ENCODE measurements around the gene CTPS2. TPM values are rescaled to one million over a fixed set of nuclear protein-coding genes. Genes with fewer than 3 reads are reported as not detected.

CTPS2 gene
- total and polyA plus RNA-seq, 10 of the 15 experiments (the other 5 are each of a cell fraction or from before 2014, with no cell fraction given) = 5.9 to 17.8 (median 14.2) TPM

DNA sequence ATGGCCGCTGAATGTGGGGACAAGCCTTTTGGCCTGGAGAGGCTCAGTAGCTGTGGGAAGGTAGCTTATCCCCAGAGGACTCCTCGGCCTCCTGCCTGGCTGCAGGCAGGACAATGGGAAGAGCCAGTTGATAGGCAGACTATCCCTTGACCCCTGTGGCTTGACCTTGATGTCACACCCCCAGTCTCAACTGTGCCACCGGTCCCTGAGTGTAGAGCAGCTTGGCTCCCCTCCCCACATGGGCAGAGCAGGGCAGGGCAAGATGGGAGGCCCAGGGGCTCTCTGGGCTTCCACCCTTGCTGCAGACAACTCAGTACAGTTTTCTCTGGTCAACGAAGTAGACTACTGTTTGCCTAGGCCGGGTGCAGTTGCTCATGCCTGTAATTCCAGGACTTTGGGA is 32.6 kb upstream of the CTPS2 start:
- Histone ChIP-seq H3K9ac (ENCODE audit: control insufficient read depth, insufficient read depth, low read length) (no peak overlapping the region), H3K4me2 (ENCODE audit: control insufficient read depth, insufficient read depth) (no peak overlapping the region), H3K27ac (ENCODE audit: control insufficient read depth, insufficient read depth) (no peak overlapping the region), H3K36me3 (ENCODE audit: control insufficient read depth in 2 of 2, insufficient read depth in 2 of 2, low read length in 1 of 2) (peaks cover 7 to 14% of the 10 kb centered on the region in 2 experiments; a peak in 3 of 4 replicates), H3K4me1 (ENCODE audit: control insufficient read depth, insufficient read depth, low read length) (no peaks in the 10 kb centered on the region), H3K27me3 (replicated peaks in 1 of 2; ENCODE audit: control insufficient read depth in 2 of 2, insufficient read depth in 2 of 2, low read length in 1 of 2) (no peaks in the 10 kb centered on the region), H3K79me2 (ENCODE audit: control insufficient read depth, insufficient read depth, low read length) (no peaks in the 10 kb centered on the region), H4K20me1 (ENCODE audit: control insufficient read depth, insufficient read depth) (no peaks in the 10 kb centered on the region; the same call in 1 of the 2 replicates), H2AFZ (ENCODE audit: control insufficient read depth, low read depth, low read length) (no peak overlapping the region), H3K9me3 (replicated peaks; ENCODE audit: control insufficient read depth, insufficient read depth, low read length) (no peaks in the 10 kb centered on the region), H3K4me3 (no peak overlapping the region)
- ChIA-PET POLR2A (no interaction called here), SMC1A (ENCODE audit: uncharacterized antibody, unreplicated experiment) (no interaction called here), CTCF (no interaction called here), RAD21 (ENCODE audit: unreplicated experiment) (no interaction called here)
- 94% methylated on average over 5 of the region's 5 CpGs for WGBS (ENCODE audit: insufficient coverage, insufficient replicate concordance, low lambda C conversion rate, missing lambda C conversion rate)
- DNase-seq (ENCODE audit: low read depth, low spot score) = no peak
- TF ChIP-seq, protein P1, sequence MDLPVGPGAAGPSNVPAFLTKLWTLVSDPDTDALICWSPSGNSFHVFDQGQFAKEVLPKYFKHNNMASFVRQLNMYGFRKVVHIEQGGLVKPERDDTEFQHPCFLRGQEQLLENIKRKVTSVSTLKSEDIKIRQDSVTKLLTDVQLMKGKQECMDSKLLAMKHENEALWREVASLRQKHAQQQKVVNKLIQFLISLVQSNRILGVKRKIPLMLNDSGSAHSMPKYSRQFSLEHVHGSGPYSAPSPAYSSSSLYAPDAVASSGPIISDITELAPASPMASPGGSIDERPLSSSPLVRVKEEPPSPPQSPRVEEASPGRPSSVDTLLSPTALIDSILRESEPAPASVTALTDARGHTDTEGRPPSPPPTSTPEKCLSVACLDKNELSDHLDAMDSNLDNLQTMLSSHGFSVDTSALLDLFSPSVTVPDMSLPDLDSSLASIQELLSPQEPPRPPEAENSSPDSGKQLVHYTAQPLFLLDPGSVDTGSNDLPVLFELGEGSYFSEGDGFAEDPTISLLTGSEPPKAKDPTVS (IDR thresholded peaks at IDR 0.05; ENCODE audit: low read depth, low read length) = no peak
- no peak for TF ChIP-seq DPF2 (IDR thresholded peaks at IDR 0.05)
- intact Hi-C loops (cut with micrococcal nuclease; ENCODE audit: unreplicated experiment) (no loop called here), in situ Hi-C loops (cut with MboI) (no loop called here)
- ATAC-seq = no peak
- BruUV-seq (replicated peaks) = no TSS peak
- FAIRE-seq = no peak

DNA sequence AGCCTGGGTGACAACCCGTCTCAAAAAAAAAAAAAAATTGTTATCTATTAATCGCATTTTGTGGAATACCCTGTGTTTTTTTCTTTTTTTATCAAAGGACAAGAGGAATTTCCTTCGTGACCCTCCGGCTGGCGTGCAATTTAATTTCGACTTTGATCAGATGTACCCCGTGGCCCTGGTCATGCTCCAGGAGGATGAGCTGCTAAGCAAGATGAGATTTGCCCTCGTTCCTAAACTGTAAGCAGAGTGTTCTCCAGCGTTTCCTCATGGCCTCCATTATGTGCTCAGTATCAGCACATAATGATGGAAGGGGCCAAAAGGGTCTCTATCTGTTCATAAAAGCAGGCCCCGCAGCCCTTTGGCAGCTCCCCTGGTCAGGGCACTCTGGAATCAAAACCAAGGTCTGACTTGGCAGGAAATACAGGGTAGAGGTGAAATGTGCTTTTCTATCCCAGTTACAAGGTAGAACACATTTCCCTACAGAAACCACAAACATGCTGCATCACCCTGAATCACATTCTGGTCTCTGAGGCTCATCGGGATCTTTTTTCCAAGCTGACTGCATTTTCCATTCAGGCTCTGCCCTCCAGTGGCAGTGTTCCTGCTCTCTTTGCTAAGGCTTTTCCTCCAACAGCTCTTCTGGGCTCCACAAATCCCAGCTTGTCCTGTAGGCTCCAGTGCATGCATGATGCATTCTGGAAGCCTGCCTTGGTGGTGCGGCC is 31.3 kb upstream of the CTPS2 start:
- no peak overlapping the region for H3K27ac ChIP-seq (ENCODE audit: control insufficient read depth, insufficient read depth)
- intact Hi-C loops (cut with micrococcal nuclease; ENCODE audit: unreplicated experiment) (no loop called here), in situ Hi-C loops (cut with MboI) (no loop called here)
- no peak overlapping the region for H2AFZ ChIP-seq (ENCODE audit: control insufficient read depth, low read depth, low read length)
- H3K4me1 ChIP-seq (ENCODE audit: control insufficient read depth, insufficient read depth, low read length) = no peaks in the 10 kb centered on the region
- ChIA-PET RAD21 (ENCODE audit: unreplicated experiment) (no interaction called here), CTCF (no interaction called here), POLR2A (no interaction called here), SMC1A (ENCODE audit: uncharacterized antibody, unreplicated experiment) (no interaction called here)
- H3K27me3 ChIP-seq (replicated peaks in 1 of 2; ENCODE audit: control insufficient read depth in 2 of 2, insufficient read depth in 2 of 2, low read length in 1 of 2) = no peaks in the 10 kb centered on the region
- FAIRE-seq = no peak
- no TSS peak for BruUV-seq (replicated peaks)
- H3K79me2 ChIP-seq (ENCODE audit: control insufficient read depth, insufficient read depth, low read length) = no peaks in the 10 kb centered on the region
- H3K9me3 ChIP-seq (replicated peaks; ENCODE audit: control insufficient read depth, insufficient read depth, low read length) = no peaks in the 10 kb centered on the region
- no peak for TF ChIP-seq TCF12 (IDR thresholded peaks at IDR 0.05; ENCODE audit: low read depth, low read length)
- TF ChIP-seq EED (IDR thresholded peaks at IDR 0.05; ENCODE audit: low read depth) = no peak
- TF ChIP-seq PML (IDR thresholded peaks at IDR 0.05; ENCODE audit: low read length) = no peak
- H3K9ac ChIP-seq (ENCODE audit: control insufficient read depth, insufficient read depth, low read length) = no peak overlapping the region
- H4K20me1 ChIP-seq (ENCODE audit: control insufficient read depth, insufficient read depth) = no peaks in the 10 kb centered on the region; the same call in 1 of the 2 replicates
- H3K4me2 ChIP-seq (ENCODE audit: control insufficient read depth, insufficient read depth) = no peak overlapping the region
- ATAC-seq = no peak
- WGBS (ENCODE audit: insufficient coverage, insufficient replicate concordance, low lambda C conversion rate, missing lambda C conversion rate) = 97% methylated on average over 11 of the region's 12 CpGs
- H3K4me3 ChIP-seq = no peak overlapping the region
- H3K36me3 ChIP-seq (ENCODE audit: control insufficient read depth in 2 of 2, insufficient read depth in 2 of 2, low read length in 1 of 2) = peaks cover 7 to 14% of the 10 kb centered on the region in 2 experiments; a peak in 3 of 4 replicates
- DNase-seq (ENCODE audit: low read depth, low spot score) = no peak
